Ishikawa (cell line): ENCODE data around the gene FAN1.

Experiments used
- MAX ChIP-seq: IDR thresholded peaks from 2 replicates; pipeline ENCODE4 v1.6.1; 2012
- TAF1 ChIP-seq: IDR thresholded peaks from 2 replicates; pipeline ENCODE4 v1.6.1; 2012; ENCODE audit warnings: low read depth, mild to moderate bottlenecking

GRCh38 chr15:30954674-30955073 is 51.0 kb downstream of the FAN1 start:
- TF ChIP-seq TAF1 (no peak), MAX (no peak)
